LNCaP clone FGC (cell line): ENCODE data around the gene ANKS4B.

Experiments
- DNase-seq: peaks from one replicate; pipeline ENCODE4 v3.0.0-alpha.2; 2011; ENCODE audit warnings: low read depth
- H3K4me3 ChIP-seq: 2 replicates; pipeline ENCODE4 v1.5.1; 2011; ENCODE audit warnings: mild to moderate bottlenecking, low read depth, low read length, control low read depth
- CTCF ChIP-seq: IDR thresholded peaks from 2 replicates; pipeline ENCODE4 v1.5.1; 2012; ENCODE audit warnings: mild to moderate bottlenecking; ENCODE audit not compliant: control insufficient read depth, insufficient read depth; ENCODE audit errors: extremely low read depth

Gene ANKS4B

GRCh38 chr16:21262779-21263639 lies 29.5 kb downstream of the ANKS4B start:
- TF ChIP-seq CTCF: no peak
- no peak for DNase-seq
- no peak overlapping the region for H3K4me3 ChIP-seq

DNA sequence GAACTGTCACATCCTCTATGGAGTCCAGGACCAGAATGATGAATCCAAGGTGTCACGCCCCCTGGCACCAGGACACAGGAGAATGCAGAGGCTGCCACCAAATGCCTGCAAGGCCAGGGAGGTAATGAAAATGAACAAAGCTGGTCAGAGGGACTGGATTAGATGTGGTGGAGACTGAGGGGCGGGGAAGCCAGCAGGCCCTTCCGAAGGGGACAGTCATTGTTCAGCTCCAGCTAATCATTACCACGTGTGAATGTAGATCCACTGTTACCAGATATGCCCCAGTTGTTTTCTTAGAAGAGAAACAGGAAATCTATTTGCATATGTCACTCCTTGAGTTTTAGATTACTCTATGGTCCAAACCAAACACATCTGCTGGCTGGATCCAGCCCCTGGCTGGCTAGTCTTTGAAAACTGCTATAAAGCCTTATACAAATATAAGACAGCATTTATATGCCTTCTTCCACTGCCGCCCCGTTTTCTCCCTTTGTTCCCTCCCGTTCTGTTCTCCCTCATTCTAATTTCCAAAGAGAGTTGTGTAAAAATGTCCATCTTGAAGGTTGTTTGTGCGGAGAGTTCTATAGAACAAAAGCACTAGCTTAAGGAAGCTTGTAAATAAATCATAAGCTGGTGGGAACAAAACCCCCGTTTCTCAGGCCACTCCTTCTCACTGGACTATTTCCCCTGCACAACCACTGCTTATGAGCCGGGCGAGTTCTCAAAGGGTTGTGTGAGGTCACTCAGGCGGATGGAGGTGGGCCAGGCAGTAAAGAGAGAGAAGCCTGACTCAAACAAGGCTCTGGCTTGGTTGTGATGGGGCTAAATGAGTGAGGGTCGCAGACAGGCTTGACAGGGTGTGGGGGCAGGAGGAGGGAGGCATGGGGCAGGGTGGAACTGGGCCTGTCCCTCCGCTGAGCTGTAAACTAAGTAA lies 30.4 kb downstream of the ANKS4B start:
- TF ChIP-seq CTCF: no peak
- peak; percentile 82 for DNase-seq
- H3K4me3 ChIP-seq: no peak overlapping the region

GRCh38 chr16:21264571-21265036 lies 31.1 kb downstream of the ANKS4B start:
- DNase-seq: no peak
- no peak overlapping the region for H3K4me3 ChIP-seq
- TF ChIP-seq CTCF: no peak

GRCh38 chr16:21265104-21265837 lies 31.8 kb downstream of the ANKS4B start:
- H3K4me3 ChIP-seq: no peak overlapping the region
- no peak for DNase-seq
- no peak for TF ChIP-seq CTCF

GRCh38 chr16:21267298-21267697 lies 33.8 kb downstream of the ANKS4B start:
- no peak overlapping the region for H3K4me3 ChIP-seq
- DNase-seq: no peak
- TF ChIP-seq CTCF: no peak

DNA sequence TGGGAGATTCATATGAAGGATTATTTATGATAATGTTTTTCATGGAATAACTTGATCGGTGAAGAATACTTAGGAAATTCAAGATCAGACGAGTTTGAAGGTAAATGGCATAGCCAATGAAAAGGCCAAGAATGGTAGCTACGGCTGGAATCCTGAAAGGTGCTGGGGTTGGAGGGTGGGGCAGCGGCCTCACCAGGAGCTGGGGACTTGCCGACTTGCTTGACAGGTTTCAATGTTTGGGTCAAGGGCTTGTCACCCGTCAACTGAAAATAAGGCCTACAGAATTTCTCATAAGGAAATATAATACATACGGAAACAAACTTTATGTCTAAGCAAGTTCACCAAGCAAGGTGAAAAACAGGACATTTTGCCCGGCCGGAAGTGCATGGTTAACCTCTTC lies 34.7 kb downstream of the ANKS4B start:
- H3K4me3 ChIP-seq: no peak overlapping the region
- no peak for TF ChIP-seq CTCF
- no peak for DNase-seq
